ENCODE results near the gene TSPAN3. TPM values are rescaled to one million over a fixed set of nuclear protein-coding genes. Genes with fewer than 3 reads are reported as not detected.

Gene TSPAN3
- total and polyA plus RNA-seq, 12 donors, result 52.2 to 159 (median 98.7) TPM

- Histone ChIP-seq H3K36me3 (peaks cover 0 to 24% (median 0%) of the 10 kb centered on the region in 9 donors), H3K4me3 (no peak overlapping the region), H3K27ac (peak overlapping the region in 9 of 10 donors; percentile 38 to 73 (median 59)), H3K27me3 (no peaks in the 10 kb centered on the region), H3K4me1 (peaks cover 19 to 71% (median 36%) of the 10 kb centered on the region in 9 donors), H3K9me3 (no peaks in the 10 kb centered on the region)
- 49 to 54% methylated on average over 2 of the region's 2 CpGs for whole genome bisulfite sequencing, 2 donors
- intact Hi-C loops (cut with DNase I), result loop anchor here in 5 of 10 donors (2.0 to 10.0 kb wide), 6 partner anchors 142 to 718 kb away; partner anchors contain the start of gene LINGO1 (in 2 of the 5)
- DNase-seq (peak; percentile 53 to 77), ATAC-seq (peak; percentile 58 to 88 (median 82))
- TF ChIP-seq CTCF (IDR thresholded peaks at IDR 0.05), result no peak
Observed at GRCh38 chr15:77107068-77107467, 36.2 kb upstream of the TSPAN3 start.

GRCh38 chr15:77104155-77104554 lies 33.2 kb upstream of the TSPAN3 start:
- peak overlapping the region in 5 of 10 donors; percentile 22 to 58 (median 35) for H3K27ac ChIP-seq
- WGBS, 2 donors, result 65 to 78% methylated on average over 3 of the region's 3 CpGs
- peak in 7 of 8 donors; percentile 41 to 80 (median 68) for ATAC-seq

GRCh38 chr15:77099741-77100463 lies 29.0 kb upstream of the TSPAN3 start:
- Histone ChIP-seq H3K9me3 (no peaks in the 10 kb centered on the region), H3K4me1 (peaks cover 8 to 15% (median 13%) of the 10 kb centered on the region in 9 donors), H3K4me3 (no peak overlapping the region), H3K27me3 (no peaks in the 10 kb centered on the region), H3K27ac (no peak overlapping the region), H3K36me3 (no peaks in the 10 kb centered on the region)
- intact Hi-C loops (cut with DNase I), result loop anchor here in 3 of 10 donors (5.0 to 10.0 kb wide), 4 partner anchors 73 to 725 kb away; partner anchors contain the start of gene LINGO1 (in 1 of the 3)
- ATAC-seq (no peak), DNase-seq (no peak)
- TF ChIP-seq CTCF (IDR thresholded peaks at IDR 0.05), result no peak
- WGBS, 2 donors, result 91% methylated on average over 4 of the region's 4 CpGs

More at GRCh38 chr15:77104155-77104554, 33.2 kb upstream of the TSPAN3 start:
- intact Hi-C loops (cut with DNase I), result loop anchor here in 3 of 10 donors (5.0 to 10.0 kb wide), 4 partner anchors 77 to 721 kb away; partner anchors contain the start of gene LINGO1 (in 1 of the 3)
- no peak for TF ChIP-seq CTCF (IDR thresholded peaks at IDR 0.05)
- DNase-seq, result peak; percentile 28
- Histone ChIP-seq H3K4me3 (no peak overlapping the region), H3K9me3 (no peaks in the 10 kb centered on the region), H3K27me3 (no peaks in the 10 kb centered on the region), H3K4me1 (peaks cover 19 to 56% (median 36%) of the 10 kb centered on the region in 9 donors), H3K36me3 (peaks cover 0 to 3% (median 0%) of the 10 kb centered on the region in 9 donors)

- Histone ChIP-seq H3K27ac (no peak overlapping the region), H3K9me3 (no peaks in the 10 kb centered on the region), H3K4me1 (peaks cover 0 to 2% (median under 1%) of the 10 kb centered on the region in 9 donors), H3K27me3 (no peaks in the 10 kb centered on the region), H3K36me3 (no peaks in the 10 kb centered on the region), H3K4me3 (no peak overlapping the region)
- DNase-seq (no peak), ATAC-seq (no peak)
- intact Hi-C loops (cut with DNase I), result no loop called here
- WGBS, 2 donors, result 97 to 98% methylated on average over 4 of the region's 4 CpGs
- no peak for TF ChIP-seq CTCF (IDR thresholded peaks at IDR 0.05)
Observed at GRCh38 chr15:77098572-77098971, 27.7 kb upstream of the TSPAN3 start.

Measured in heart right ventricle (tissue), 16 donors.